Embryonic facial prominence (tissue), 1 donor: ENCODE data around the gene ARID1A.
A peak's percentile ranks its signal among the peaks of the same experiment; 100 is the strongest.

Experiments used
- DNase-seq: peaks from one replicate; pipeline ENCODE4 v3.0.0-alpha.2; 2016; ENCODE audit errors: extremely low spot score

ARID1A gene

GRCh38 chr1:26826261-26827105, 130.7 kb downstream of the ARID1A start, which contains the start of gene ZDHHC18:
Gene ZDHHC18 (plus strand): TSS chr1:26826688. CDS start chr1:26826805, 117 bp downstream.
- peak; percentile 15 for DNase-seq

- no peak for DNase-seq
Observed at GRCh38 chr1:26827106-26827604, 131.3 kb downstream of the ARID1A start.

DNA sequence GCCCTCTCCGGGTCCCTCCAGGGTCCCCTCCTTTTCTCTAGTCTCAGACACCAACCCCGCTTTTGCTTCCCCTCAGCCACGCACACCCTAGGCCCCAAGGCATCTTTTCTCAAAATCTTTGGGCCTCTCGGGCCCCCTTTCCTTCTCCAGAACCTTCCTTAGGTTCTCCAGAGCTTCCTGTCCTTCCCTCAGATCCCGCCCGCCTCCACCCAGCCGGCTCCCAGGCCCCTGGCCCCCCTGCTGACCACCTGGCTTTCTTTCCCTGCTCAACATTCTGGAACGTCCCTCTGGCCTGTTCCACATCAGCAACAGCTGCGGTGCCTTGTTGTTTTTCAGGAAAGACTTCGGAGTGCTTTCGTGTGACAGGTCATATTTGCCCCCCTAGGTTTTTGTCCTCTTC, 131.8 kb downstream of the ARID1A start:
- no peak for DNase-seq

DNA sequence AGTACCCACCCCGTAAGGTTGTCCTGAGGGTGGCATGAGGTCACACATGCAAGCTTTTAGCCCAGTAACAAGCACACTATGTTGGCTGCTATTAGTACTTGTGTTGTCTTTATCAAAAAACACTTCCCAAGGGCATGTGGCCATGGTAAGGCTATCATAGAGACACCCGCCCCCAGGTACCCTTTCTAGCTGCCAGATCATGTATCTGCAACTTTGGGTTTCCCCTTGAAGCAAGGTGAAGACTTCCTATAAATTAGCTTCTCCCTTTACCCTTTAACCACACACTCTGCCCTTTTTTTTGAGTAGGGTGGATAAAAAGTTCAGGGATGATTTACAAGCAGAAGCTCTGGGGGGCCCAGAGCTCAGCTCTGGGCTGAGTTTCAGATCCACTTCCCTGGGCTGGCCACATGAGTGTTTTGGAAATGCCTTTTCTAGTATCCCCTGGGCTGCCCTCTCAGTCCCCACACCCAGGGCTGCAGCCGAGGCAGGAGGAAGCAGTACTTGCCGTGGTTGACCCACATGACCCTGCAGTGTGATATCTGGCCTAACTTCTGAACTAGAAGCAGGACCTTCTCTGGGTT, 132.7 kb downstream of the ARID1A start:
- no peak for DNase-seq

DNA sequence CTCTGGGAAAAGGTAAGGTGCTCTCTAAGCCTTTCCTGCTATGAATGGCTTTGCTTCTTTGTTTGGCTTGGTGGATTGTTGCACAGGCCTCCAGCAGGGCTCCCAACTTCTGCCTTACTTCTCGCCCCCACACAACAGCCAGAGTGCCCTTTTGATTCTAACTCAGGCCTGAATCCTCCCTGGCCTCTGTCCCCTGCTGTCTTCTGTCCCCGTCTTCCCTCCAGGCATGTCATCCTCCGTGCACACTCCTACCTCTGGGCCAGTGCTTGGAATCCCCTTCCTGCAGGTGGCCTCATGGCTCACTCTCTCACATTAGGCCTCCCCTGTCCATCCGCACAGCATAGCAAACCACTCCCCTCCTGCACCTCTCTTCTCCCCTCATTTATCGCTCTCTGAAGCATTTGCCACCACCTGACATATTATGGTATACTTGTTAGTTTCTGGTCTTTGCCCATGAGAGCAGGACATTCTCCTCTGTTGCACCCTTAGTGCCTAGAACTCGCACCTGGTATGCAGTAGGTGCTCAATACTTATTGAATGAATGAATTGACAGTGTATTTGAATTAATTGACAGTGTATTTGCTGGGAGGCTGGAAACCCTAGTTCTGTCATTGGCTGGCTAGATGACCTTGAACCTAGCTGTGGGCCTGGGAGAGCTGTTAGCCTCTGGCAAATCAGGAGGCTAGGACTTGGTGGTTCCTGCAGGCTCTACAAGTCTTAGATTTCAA, 133.5 kb downstream of the ARID1A start:
- DNase-seq, result no peak

DNA sequence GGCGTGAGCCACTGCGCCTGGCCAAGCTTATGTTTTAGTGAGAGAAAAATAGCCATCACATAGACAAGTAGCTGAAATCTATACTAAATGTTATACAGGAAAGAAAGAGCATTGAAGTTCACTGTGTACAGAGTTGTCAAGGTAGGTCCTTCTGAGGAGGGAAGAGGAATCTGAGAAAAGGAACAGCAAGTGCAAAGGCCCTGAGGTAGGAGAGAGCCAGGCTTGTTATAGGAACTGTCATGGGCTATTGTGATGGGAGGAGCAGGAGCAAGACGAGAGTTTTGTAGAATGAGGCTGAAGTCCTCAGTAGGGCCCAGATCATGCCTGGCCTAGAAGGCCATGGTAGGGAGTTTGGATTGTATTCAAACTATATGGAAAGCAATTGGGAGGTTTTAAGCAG, 135.2 kb downstream of the ARID1A start:
- DNase-seq, result no peak
